OCI-LY7 (cell line): Measurements from ENCODE around the gene EPHB4. TPM values are rescaled to one million over a fixed set of nuclear protein-coding genes. Genes with fewer than 3 reads are reported as not detected.

Source experiments
- BruUV-seq: library from RNA; stranded (reverse); fragments of 400-500 nt; replicated peaks from 2 replicates; lab custom pipeline; 2021; lab: Mats Ljungman, UMichigan
- CTCF ChIA-PET: fragments of 300-600 bp; sonication (Branson Sonifier 250); formaldehyde crosslinking; loops from one replicate; lab custom pipeline; 2022; ENCODE audit warnings: antibody characterized with exemption; ENCODE audit not compliant: unreplicated experiment; lab: Charles Lee
- POLR2A ChIA-PET: fragments of 300-600 bp; sonication (Branson Sonifier 250); formaldehyde crosslinking; loops from one replicate; lab custom pipeline; 2022; ENCODE audit warnings: antibody characterized with exemption; lab: Charles Lee
- DNase-seq: peaks from one replicate; pipeline ENCODE4 v3.0.0-alpha.2; 2015; ENCODE audit warnings: low spot score
- H2AFZ ChIP-seq: fragments of 200-600 bp; sonication (generic), shearing (Covaris generic); 2 replicates; pipeline ENCODE4 v1.6.1; 2014; ENCODE audit warnings: mild to moderate bottlenecking, antibody characterized with exemption, low read length, moderate library complexity
- H3K27ac ChIP-seq: fragments of 200-600 bp; sonication (generic); 2 replicates; pipeline ENCODE4 v1.5.1; 2014; ENCODE audit warnings: mixed run types, low read depth, mild to moderate bottlenecking, moderate library complexity, low read length, inconsistent platforms; ENCODE audit not compliant: poor library complexity, severe bottlenecking
- H3K36me3 ChIP-seq: fragments of 200-600 bp; sonication (generic); 2 replicates; pipeline ENCODE4 v1.6.1; 2014; ENCODE audit warnings: mild to moderate bottlenecking, antibody characterized with exemption, low read length, moderate library complexity, mixed read lengths; ENCODE audit not compliant: insufficient read depth
- H3K4me1 ChIP-seq: fragments of 200-600 bp; sonication (generic); 2 replicates; pipeline ENCODE4 v1.5.1; 2014; ENCODE audit warnings: mild to moderate bottlenecking, low read length; ENCODE audit not compliant: insufficient read depth, poor library complexity, severe bottlenecking
- H3K4me2 ChIP-seq: fragments of 200-600 bp; sonication (generic); 2 replicates; pipeline ENCODE4 v1.6.1; 2014; ENCODE audit warnings: mild to moderate bottlenecking, low read length
- H3K4me3 ChIP-seq: fragments of 200-600 bp; sonication (generic); 2 replicates; pipeline ENCODE4 v1.5.1; 2014; ENCODE audit warnings: mild to moderate bottlenecking, low read depth, low read length; ENCODE audit not compliant: poor library complexity, severe bottlenecking
- H3K79me2 ChIP-seq: fragments of 200-600 bp; sonication (generic); 2 replicates; pipeline ENCODE4 v1.6.1; 2016; ENCODE audit warnings: low read depth, mild to moderate bottlenecking, low read length, moderate library complexity, mixed read lengths; ENCODE audit not compliant: insufficient read depth
- H3K9me2 ChIP-seq: fragments of 200-600 bp; sonication (generic); 2 replicates; pipeline ENCODE4 v1.6.1; 2016; ENCODE audit warnings: mild to moderate bottlenecking, low read length, mixed read lengths; ENCODE audit not compliant: insufficient read depth
- H3K9me3 ChIP-seq: fragments of 200-600 bp; sonication (generic); 2 replicates; pipeline ENCODE4 v1.6.1; 2014; ENCODE audit warnings: mild to moderate bottlenecking, mixed run types, low read length, mixed read lengths
- H4K20me1 ChIP-seq: fragments of 200-600 bp; sonication (generic); 2 replicates; pipeline ENCODE4 v1.6.1; 2014; ENCODE audit warnings: mild to moderate bottlenecking, antibody characterized with exemption, low read length, moderate library complexity, mixed read lengths; ENCODE audit not compliant: insufficient read depth
- EZH2phosphoT487 ChIP-seq: fragments of 200-600 bp; sonication (generic); IDR thresholded peaks from 2 replicates; pipeline ENCODE4 v1.6.1; 2018; ENCODE audit warnings: low read depth, borderline replicate concordance, mild to moderate bottlenecking, mixed run types, antibody characterized with exemption, low read length, moderate library complexity, mixed read lengths
- intact Hi-C: fragments of 100-400 bp; cut with micrococcal nuclease; formaldehyde crosslinking; loops from one replicate; pipeline ENCODE4 v1.10.0; 2022; ENCODE audit not compliant: unreplicated experiment
- total RNA-seq, 2 experiments: library from RNA; depleted of rRNA in 1 of 2; stranded (reverse); fragments of >200 nt in 1 of 2; shearing (Covaris generic) in 1 of 2; gene quantifications; 2 replicates each; pipeline ENCODE4 v1.2.3, GENCODE V29; 2014 to 2022
- TF ChIP-seq, protein P1 (sequence below): fragments of 200-600 bp; sonication (generic); conservative IDR thresholded peaks from 2 replicates; pipeline ENCODE4 v1.5.1; 2014; ENCODE audit warnings: mild to moderate bottlenecking, antibody characterized with exemption, low read length, moderate library complexity, mixed read lengths

The EPHB4 gene
- total RNA-seq, 2 experiments from 2014 or later = 4.2 to 7.3 TPM

DNA sequence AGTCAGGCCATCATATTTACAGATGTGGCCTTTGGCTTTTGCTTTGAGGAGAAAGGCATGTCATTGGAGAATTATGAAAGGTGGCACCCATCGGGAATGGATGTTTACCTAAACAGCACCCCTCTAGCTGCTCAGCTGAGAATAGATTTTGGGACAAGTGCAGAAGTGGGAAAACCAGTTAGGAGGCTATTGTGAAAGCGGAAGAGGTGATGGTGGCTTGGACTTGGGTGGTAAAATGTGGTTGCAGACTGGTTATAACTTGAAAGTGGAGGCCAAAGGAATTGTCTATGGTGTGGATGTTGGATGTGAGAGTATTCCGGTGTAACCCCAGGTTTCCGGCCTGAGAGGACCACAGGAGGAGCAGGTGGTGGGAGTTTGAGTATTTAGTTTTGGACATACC lies 20.0 kb upstream of the EPHB4 start:
- CTCF ChIA-PET = no interaction called here
- Histone ChIP-seq H4K20me1 (no peaks in the 10 kb centered on the region), H3K4me1 (peaks cover 7% of the 10 kb centered on the region), H3K9me3 (no peaks in the 10 kb centered on the region), H2AFZ (no peak overlapping the region), H3K79me2 (no peaks in the 10 kb centered on the region), H3K36me3 (no peaks in the 10 kb centered on the region), H3K27ac (no peak overlapping the region), H3K4me3 (no peak overlapping the region), H3K9me2 (no peaks in the 10 kb centered on the region), H3K4me2 (no peak overlapping the region)
- TF ChIP-seq, protein P1, sequence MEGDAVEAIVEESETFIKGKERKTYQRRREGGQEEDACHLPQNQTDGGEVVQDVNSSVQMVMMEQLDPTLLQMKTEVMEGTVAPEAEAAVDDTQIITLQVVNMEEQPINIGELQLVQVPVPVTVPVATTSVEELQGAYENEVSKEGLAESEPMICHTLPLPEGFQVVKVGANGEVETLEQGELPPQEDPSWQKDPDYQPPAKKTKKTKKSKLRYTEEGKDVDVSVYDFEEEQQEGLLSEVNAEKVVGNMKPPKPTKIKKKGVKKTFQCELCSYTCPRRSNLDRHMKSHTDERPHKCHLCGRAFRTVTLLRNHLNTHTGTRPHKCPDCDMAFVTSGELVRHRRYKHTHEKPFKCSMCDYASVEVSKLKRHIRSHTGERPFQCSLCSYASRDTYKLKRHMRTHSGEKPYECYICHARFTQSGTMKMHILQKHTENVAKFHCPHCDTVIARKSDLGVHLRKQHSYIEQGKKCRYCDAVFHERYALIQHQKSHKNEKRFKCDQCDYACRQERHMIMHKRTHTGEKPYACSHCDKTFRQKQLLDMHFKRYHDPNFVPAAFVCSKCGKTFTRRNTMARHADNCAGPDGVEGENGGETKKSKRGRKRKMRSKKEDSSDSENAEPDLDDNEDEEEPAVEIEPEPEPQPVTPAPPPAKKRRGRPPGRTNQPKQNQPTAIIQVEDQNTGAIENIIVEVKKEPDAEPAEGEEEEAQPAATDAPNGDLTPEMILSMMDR = no peak
- no peak for TF ChIP-seq EZH2phosphoT487
- POLR2A ChIA-PET = no interaction called here
- BruUV-seq = no TSS peak
- intact Hi-C loops = no loop called here
- DNase-seq = no peak

DNA sequence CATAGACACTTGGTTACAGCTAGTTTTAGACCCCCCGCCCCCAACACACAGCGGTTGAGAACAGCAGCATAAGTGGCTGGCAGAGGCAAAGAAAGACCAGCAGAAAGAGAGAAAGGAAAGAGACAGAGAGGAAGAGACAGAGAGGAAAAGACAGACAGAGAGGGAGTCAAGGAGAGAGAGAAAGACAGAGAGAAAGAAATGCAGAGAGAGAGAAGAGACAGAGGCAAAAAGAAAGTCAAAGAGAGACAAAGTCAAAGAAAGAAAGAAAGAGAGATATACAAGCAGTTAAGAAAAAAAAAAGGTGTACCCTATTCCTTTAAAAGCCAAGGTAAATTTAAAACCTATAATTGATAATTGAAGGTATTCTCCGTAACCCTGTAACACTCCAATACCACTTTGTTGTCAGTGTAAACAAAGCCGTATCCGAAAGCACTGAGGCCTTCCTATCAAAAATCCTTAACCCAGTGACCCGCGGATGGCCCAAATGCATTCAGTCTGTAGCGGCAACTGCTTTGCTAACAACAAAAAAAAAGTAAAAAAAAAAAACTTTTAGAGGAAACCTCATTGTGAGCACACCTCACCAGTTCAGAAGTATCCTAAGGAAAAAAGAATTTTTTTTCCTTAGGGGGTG lies 13.3 kb upstream of the EPHB4 start:
- no peaks in the 10 kb centered on the region for H3K36me3 ChIP-seq
- TF ChIP-seq, protein P1 = no peak
- TF ChIP-seq EZH2phosphoT487 = no peak
- no TSS peak for BruUV-seq
- no peaks in the 10 kb centered on the region for H3K79me2 ChIP-seq
- no peak overlapping the region for H3K27ac ChIP-seq
- no peak overlapping the region for H2AFZ ChIP-seq
- POLR2A ChIA-PET = no interaction called here
- intact Hi-C loops = no loop called here
- H3K4me1 ChIP-seq = no peaks in the 10 kb centered on the region
- H3K4me3 ChIP-seq = no peak overlapping the region
- no peak overlapping the region for H3K4me2 ChIP-seq
- CTCF ChIA-PET = no interaction called here
- DNase-seq = no peak
- H3K9me2 ChIP-seq = no peaks in the 10 kb centered on the region
- no peaks in the 10 kb centered on the region for H3K9me3 ChIP-seq
- no peaks in the 10 kb centered on the region for H4K20me1 ChIP-seq

DNA sequence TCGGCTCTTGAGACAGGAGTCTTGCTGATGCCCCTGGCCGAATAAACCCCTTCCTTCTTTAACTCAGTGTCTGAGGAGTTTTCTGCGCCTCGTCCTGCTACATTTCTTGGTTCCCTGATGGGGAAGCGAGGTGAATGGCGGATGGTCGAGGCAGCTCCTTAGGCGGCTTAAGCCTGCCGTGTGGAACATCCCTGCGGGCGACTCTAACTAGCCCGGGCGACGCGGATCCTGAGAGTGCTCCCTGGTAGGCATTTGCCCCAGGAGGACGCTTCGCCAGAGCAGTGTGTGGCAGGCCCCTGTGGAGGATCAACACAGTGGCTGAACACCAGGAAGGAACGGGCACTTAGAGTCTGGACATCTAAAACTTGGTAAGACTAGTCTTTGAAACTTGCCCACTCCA lies 12.0 kb upstream of the EPHB4 start:
- CTCF ChIA-PET = no interaction called here
- Histone ChIP-seq H2AFZ (no peak overlapping the region), H4K20me1 (no peaks in the 10 kb centered on the region), H3K9me2 (no peaks in the 10 kb centered on the region), H3K27ac (no peak overlapping the region), H3K4me2 (no peak overlapping the region), H3K36me3 (no peaks in the 10 kb centered on the region), H3K4me3 (no peak overlapping the region), H3K9me3 (no peaks in the 10 kb centered on the region), H3K79me2 (no peaks in the 10 kb centered on the region), H3K4me1 (no peaks in the 10 kb centered on the region)
- TF ChIP-seq, protein P1 = no peak
- no peak for TF ChIP-seq EZH2phosphoT487
- no peak for DNase-seq
- BruUV-seq = no TSS peak
- POLR2A ChIA-PET = interaction anchor here (0.6 kb wide), 1 partner anchor 27 kb away, joined by 4 read pairs; no protein-coding TSS in a partner anchor
- intact Hi-C loops = no loop called here
